Heart right ventricle (tissue), 16 donors: Measurements from ENCODE around the gene CPA2. TPM values are rescaled to one million over a fixed set of nuclear protein-coding genes. Genes with fewer than 3 reads are reported as not detected.

Experiments
- ATAC-seq, 8 donors: fragments of 200-7000 bp; cut with Tn5 transposase; one replicate each; pipeline ENCODE4 v1.9.1; 2020; ENCODE audit warnings: mild to moderate bottlenecking in 8 of 8, moderate library complexity in 8 of 8, moderate number of reproducible peaks in 1 of 8
- DNase-seq, 2 donors: peaks; one replicate each; pipeline ENCODE4 v3.0.0-alpha.2; 2020
- H3K27ac ChIP-seq, 10 donors: fragments of 200-600 bp; sonication (generic) in 2 of 10; one replicate each; pipeline versions ENCODE4 v1.5.0 to v1.8.0; 2020 to 2022; ENCODE audit warnings: mild to moderate bottlenecking in 3 of 10
- H3K27me3 ChIP-seq, 7 donors: fragments of 200-600 bp; one replicate each; pipeline ENCODE4 v1.8.0; 2021 to 2022; ENCODE audit warnings: mild to moderate bottlenecking in 2 of 7
- H3K36me3 ChIP-seq, 9 donors: fragments of 200-600 bp; sonication (generic) in 1 of 9; one replicate each; pipeline versions ENCODE4 v1.5.0 to v1.8.0; 2020 to 2022; ENCODE audit warnings: mild to moderate bottlenecking in 2 of 9
- H3K4me1 ChIP-seq, 9 donors: fragments of 200-600 bp; sonication (generic) in 1 of 9; one replicate each; pipeline versions ENCODE4 v1.5.0 to v1.8.0; 2020 to 2022; ENCODE audit warnings: mild to moderate bottlenecking in 4 of 9
- H3K4me3 ChIP-seq, 10 donors: fragments of 200-600 bp; sonication (generic) in 2 of 10; one replicate each; pipeline versions ENCODE4 v1.5.0 to v1.8.0; 2020 to 2022; ENCODE audit warnings: mild to moderate bottlenecking in 7 of 10, moderate library complexity in 2 of 10
- H3K9me3 ChIP-seq, 11 donors: fragments of 200-600 bp in 10 of 11; sonication (generic) in 2 of 11; one replicate each; pipeline versions ENCODE4 v1.5.0 to v1.8.0; 2013 to 2022; ENCODE audit warnings: mild to moderate bottlenecking in 2 of 11, control low read depth in 1 of 11, moderate library complexity in 1 of 11
- WGBS, 2 donors: extraction: QIAGEN DNeasy Blood & Tissue Kit; methylation state at CpG; one replicate each; pipeline ENCODE4 v1.1.7; 2013; ENCODE audit warnings: inconsistent platforms in 1 of 2; 5-methylcytosine and 5-hydroxymethylcytosine counted together
- intact Hi-C, 10 donors: fragments of 100-400 bp; cut with DNase I; formaldehyde crosslinking; loops; one replicate each; pipeline versions ENCODE4 v1.11.1 to v1.14.2; 2022
- polyA plus RNA-seq, 2 donors: library from polyadenylated mRNA; stranded (reverse); fragments of 200-250 nt; gene quantifications; one replicate each; pipeline ENCODE4 v1.2.3, GENCODE V29; 2013
- total RNA-seq, 10 donors: library from RNA; stranded (reverse); fragmentation: NEBNext Ultra II Directional in 3 of 10; extraction: Animal tissue kit (Norgen Biotek cat#: 25700) in 3 of 10; gene quantifications; one replicate each; pipeline versions ENCODE4 v1.2.1 to v1.2.4, GENCODE V29; 2021 to 2023
- TF ChIP-seq, protein P1 (sequence below), 9 donors: fragments of 200-600 bp; sonication (generic) in 2 of 9; IDR thresholded peaks; one replicate each; pipeline versions ENCODE4 v1.5.0 to v1.8.0; 2021 to 2022; ENCODE audit warnings: antibody characterized with exemption in 9 of 9, mild to moderate bottlenecking in 5 of 9, moderate library complexity in 1 of 9
- donor health status: Arrhythmogenic right ventricular cardiomyopathy.
- donor health status: ischemic (EF 13 %, LVEDD 7.1; RV severe dilation, severe dysfunction).
- donor health status: healthy with polysubstance abuse.
- donor health status: DM: no; HTN: yes; CAD: no.
- donor health status: DM: no; HTN: no; CAD: no.
- donor health status: ischemic (EF 25% LVEDD 6.9; RV normal size, moderate dysfunction).
- donor health status: ischemic (EF 25% LVEDD 5.7; RV mildly dilated, moderate dysfunction).
- donor health status: healthy.
- donor health status: DM: yes; HTN: yes; CAD: no.
- donor health status: Ischemic cardiomyopathy.
- donor health status: ischemic (EF 35%, LVEDD 5.7; RV mildly dilated, moderate dysfunction).
- donor health status: nonischemic (EF 11% LVEDD 7.7; RV severe dilation, severe dysfunction).
- donor health status: DM: yes; HTN: yes; CAD: no.
- donor health status: PGD.
- donor health status: ischemic (EF 29% LVEDD 5.4; RV normal size, mild dysfunction).
- donor health status: nonischemic (EF 23%, LVEDD 6.1; RV moderate dilation, normal function).

Gene CPA2
- total and polyA plus RNA-seq, 12 donors = 0.23 to 1.1 (median 0.89) TPM; not detected in 4

DNA sequence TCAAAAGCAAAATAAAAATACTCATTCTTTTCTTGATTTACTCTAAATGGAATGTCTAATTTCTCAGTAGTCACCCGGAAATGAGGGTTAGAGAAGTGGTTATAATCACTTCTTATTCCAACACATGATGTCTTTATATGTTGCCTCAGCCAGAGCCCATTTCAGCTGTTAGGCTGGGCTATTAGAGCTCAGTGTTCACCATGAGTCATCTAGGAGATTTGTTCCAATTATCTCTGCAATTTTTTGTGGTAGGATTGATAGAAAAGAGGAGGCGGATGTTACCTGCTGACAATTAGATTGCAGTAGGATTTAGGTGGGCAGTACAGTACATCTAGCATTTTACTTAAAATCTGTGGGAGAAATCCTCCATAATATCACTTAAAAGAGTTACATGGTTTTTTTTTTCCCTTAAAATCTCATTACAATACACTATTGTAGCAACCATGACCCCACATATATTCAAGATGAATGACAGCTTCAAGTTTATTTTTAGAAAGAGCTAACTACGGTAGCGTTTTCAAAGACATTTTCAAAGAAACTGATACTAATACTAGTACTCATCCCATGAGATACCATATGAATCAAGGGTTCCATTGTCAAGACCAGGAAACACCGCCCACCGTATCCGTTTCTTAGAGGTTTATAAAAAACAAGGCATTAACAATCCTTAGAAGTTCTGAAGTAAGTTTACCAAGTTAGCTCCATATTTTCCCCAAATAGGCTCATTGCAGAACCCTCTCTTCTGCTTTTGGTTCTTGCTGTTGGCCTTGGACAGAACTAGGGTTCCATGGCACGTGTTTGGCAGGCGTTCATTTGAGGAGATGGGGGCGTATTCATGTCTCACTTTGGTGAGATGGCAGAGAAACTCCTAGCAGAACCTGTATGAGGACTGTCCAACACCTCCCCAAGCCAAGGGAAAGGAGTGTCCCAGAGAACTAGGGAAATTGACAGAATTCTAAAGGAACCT, 10.4 kb downstream of the CPA2 start:
- TF ChIP-seq, protein P1, sequence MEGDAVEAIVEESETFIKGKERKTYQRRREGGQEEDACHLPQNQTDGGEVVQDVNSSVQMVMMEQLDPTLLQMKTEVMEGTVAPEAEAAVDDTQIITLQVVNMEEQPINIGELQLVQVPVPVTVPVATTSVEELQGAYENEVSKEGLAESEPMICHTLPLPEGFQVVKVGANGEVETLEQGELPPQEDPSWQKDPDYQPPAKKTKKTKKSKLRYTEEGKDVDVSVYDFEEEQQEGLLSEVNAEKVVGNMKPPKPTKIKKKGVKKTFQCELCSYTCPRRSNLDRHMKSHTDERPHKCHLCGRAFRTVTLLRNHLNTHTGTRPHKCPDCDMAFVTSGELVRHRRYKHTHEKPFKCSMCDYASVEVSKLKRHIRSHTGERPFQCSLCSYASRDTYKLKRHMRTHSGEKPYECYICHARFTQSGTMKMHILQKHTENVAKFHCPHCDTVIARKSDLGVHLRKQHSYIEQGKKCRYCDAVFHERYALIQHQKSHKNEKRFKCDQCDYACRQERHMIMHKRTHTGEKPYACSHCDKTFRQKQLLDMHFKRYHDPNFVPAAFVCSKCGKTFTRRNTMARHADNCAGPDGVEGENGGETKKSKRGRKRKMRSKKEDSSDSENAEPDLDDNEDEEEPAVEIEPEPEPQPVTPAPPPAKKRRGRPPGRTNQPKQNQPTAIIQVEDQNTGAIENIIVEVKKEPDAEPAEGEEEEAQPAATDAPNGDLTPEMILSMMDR (IDR thresholded peaks at IDR 0.05) = no peak
- no peaks in the 10 kb centered on the region for H3K9me3 ChIP-seq
- intact Hi-C loops = loop anchor here in 5 of 10 donors (5.0 to 10.0 kb wide), 6 partner anchors 75 to 1108 kb away; partner anchors contain the start of gene MEST (in 2 of the 5)
- 69 to 73% methylated on average over 10 of the region's 10 CpGs for WGBS, 2 donors
- H3K27me3 ChIP-seq = peaks cover 0 to 36% (median 22%) of the 10 kb centered on the region in 7 donors
- H3K4me1 ChIP-seq = peaks cover 0 to 36% (median 8%) of the 10 kb centered on the region in 9 donors
- no peak overlapping the region for H3K4me3 ChIP-seq
- H3K36me3 ChIP-seq = no peaks in the 10 kb centered on the region
- DNase-seq (no peak), ATAC-seq (no peak)
- no peak overlapping the region for H3K27ac ChIP-seq

- no peak overlapping the region for H3K27ac ChIP-seq
- intact Hi-C loops = loop anchor here in 5 of 10 donors (5.0 to 10.0 kb wide), 6 partner anchors 74 to 1107 kb away; partner anchors contain the start of gene MEST (in 2 of the 5)
- H3K4me1 ChIP-seq = peaks cover 0 to 27% (median 3%) of the 10 kb centered on the region in 9 donors
- peaks cover 0 to 28% (median 16%) of the 10 kb centered on the region in 7 donors for H3K27me3 ChIP-seq
- H3K36me3 ChIP-seq = no peaks in the 10 kb centered on the region
- ATAC-seq (peak; percentile 69 to 89 (median 80)), DNase-seq (peak; percentile 38 to 65)
- no peaks in the 10 kb centered on the region for H3K9me3 ChIP-seq
- TF ChIP-seq, protein P1 (IDR thresholded peaks at IDR 0.05) = peak; percentile 23 to 79 (median 65)
- WGBS, 2 donors = 57% methylated on average over 15 of the region's 15 CpGs
- H3K4me3 ChIP-seq = no peak overlapping the region
Observed at GRCh38 chr7:130277763-130278643, 11.3 kb downstream of the CPA2 start.

- DNase-seq (no peak), ATAC-seq (no peak)
- Histone ChIP-seq H3K27me3 (peaks cover 0 to 22% (median 9%) of the 10 kb centered on the region in 7 donors), H3K4me3 (no peak overlapping the region), H3K27ac (no peak overlapping the region), H3K36me3 (no peaks in the 10 kb centered on the region), H3K4me1 (peaks cover 0 to 25% (median 3%) of the 10 kb centered on the region in 9 donors), H3K9me3 (no peaks in the 10 kb centered on the region)
- TF ChIP-seq, protein P1 (IDR thresholded peaks at IDR 0.05) = no peak
- intact Hi-C loops = loop anchor here in 5 of 10 donors (5.0 to 10.0 kb wide), 6 partner anchors 73 to 1106 kb away; partner anchors contain the start of gene MEST (in 2 of the 5)
Observed at GRCh38 chr7:130278860-130279259, 12.2 kb downstream of the CPA2 start.

- Histone ChIP-seq H3K36me3 (no peaks in the 10 kb centered on the region), H3K27ac (no peak overlapping the region), H3K4me3 (no peak overlapping the region), H3K4me1 (peaks cover 0 to 21% (median 2%) of the 10 kb centered on the region in 9 donors), H3K9me3 (no peaks in the 10 kb centered on the region), H3K27me3 (peaks cover 0 to 17% (median 9%) of the 10 kb centered on the region in 7 donors)
- no peak for ATAC-seq
- WGBS, 2 donors = 74 to 80% methylated on average over 2 of the region's 2 CpGs
- DNase-seq = no peak
- intact Hi-C loops = loop anchor here in 5 of 10 donors (5.0 to 10.0 kb wide), 6 partner anchors 73 to 1106 kb away; partner anchors contain the start of gene MEST (in 2 of the 5)
- TF ChIP-seq, protein P1 (IDR thresholded peaks at IDR 0.05) = no peak
Observed at GRCh38 chr7:130279286-130279685, 12.6 kb downstream of the CPA2 start.
